ENCODE data around the gene CTSE. TPM values are rescaled to one million over a fixed set of nuclear protein-coding genes. Genes with fewer than 3 reads are reported as not detected.

Gene CTSE
- polyA plus RNA-seq, 6 donors from 2014 or later = not detected

DNA sequence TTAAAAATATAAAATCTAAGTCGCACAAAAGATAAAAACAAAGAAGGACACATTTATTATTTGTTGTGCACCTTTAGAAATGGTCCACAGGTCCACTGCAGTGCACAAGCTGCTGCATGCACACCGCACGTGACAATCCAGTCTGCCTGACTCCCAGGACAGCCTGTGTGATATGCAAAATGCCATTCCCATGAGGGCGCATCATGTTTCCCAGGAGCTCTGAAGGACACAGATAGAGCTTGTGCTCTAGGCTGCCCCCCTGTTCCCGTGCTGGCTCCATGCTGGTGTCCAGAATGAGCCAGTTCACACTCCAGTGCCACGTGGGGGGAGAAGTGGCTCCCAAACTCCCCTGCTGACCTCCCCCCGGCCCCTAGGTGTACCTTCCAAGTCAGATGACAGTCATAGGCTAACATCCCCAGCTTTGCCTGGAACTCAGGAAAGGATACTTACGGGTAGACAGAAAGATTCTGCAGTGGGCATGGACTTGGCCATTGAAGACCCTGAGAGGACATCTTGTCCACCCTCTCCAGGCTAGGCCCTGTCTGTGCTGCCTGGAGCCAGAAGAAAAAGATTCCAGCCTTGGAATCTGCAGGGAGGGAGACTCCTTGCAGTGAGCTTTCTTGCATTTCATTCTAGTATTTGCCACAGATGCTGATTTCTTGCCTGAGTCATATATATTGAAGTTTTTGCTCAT is 46.8 kb downstream of the CTSE start:
- H3K4me3 Mint-ChIP-seq = no peak overlapping the region
- H3K36me3 Mint-ChIP-seq = peaks cover 0 to 1% of the 10 kb centered on the region in 2 donors
- peaks cover 0 to 3% (median under 1%) of the 10 kb centered on the region in 7 donors for H3K9me3 Mint-ChIP-seq
- no peak for DNase-seq
- no peaks in the 10 kb centered on the region for H3K27me3 Mint-ChIP-seq
- no peak overlapping the region for H3K27ac Mint-ChIP-seq
- H3K4me1 Mint-ChIP-seq = peaks cover 0 to 26% (median 0%) of the 10 kb centered on the region in 3 donors
- no peak for ATAC-seq (ENCODE audit: low read depth in 2 of 2)

DNA sequence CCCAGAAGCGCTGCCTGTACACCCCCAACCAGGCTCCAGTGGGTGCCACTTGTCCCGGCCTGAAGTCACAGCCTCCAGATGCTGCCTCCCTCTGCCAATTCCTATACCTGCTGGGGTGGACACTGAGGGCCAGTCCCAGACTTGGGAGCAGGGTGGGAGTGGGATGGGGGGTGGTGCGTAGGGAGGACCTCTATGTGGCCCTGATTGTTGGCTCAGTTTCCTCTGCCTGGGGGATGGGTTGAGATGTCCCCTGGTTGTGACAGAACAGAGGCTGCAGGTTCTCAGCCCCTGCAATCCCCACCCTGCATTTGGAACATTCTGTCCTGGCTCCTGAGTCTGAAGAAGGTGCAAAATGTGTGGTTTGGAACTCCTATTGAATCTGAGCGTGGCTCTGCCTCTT is 47.7 kb downstream of the CTSE start:
- peaks cover 0 to 26% (median 0%) of the 10 kb centered on the region in 3 donors for H3K4me1 Mint-ChIP-seq
- H3K27me3 Mint-ChIP-seq = no peaks in the 10 kb centered on the region
- no peak overlapping the region for H3K4me3 Mint-ChIP-seq
- H3K36me3 Mint-ChIP-seq = no peaks in the 10 kb centered on the region
- peaks cover 0 to 2% (median 0%) of the 10 kb centered on the region in 7 donors for H3K9me3 Mint-ChIP-seq
- DNase-seq = no peak
- no peak overlapping the region for H3K27ac Mint-ChIP-seq
- ATAC-seq (ENCODE audit: low read depth in 2 of 2) = no peak

DNA sequence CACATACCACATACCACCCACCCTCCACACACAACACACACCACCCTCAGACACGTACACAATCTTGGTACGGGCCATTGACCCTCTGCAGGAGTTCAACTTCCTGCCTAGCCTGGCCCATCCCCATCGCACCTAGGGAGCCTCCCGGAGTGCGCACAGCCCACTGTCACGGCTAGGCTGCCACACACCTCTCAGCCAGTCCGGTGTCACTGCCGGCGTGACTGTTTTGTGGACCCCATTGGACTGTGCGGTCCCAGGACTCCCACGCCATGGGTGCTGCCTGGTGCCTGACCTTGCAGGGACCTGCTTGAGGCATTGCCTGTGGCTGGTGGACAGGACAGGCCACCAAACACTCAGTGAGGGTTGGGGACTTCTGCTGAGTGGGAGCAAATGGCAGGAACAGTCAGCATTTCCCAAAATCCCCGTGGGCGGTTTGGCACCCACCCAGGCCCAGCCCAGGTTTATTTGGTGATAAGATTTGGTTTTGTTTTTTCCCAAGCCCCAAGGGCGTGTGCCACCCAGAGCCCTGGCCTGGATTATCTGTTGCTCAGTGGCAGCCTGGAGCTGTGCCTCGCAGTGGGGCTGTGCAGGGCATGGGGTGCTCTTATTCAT is 48.2 kb downstream of the CTSE start:
- no peak for ATAC-seq (ENCODE audit: low read depth in 2 of 2)
- Mint-ChIP-seq H3K27me3 (no peaks in the 10 kb centered on the region), H3K4me3 (no peak overlapping the region), H3K36me3 (no peaks in the 10 kb centered on the region), H3K27ac (no peak overlapping the region), H3K4me1 (peaks cover 0 to 26% (median 0%) of the 10 kb centered on the region in 3 donors), H3K9me3 (peaks cover 0 to 2% (median 0%) of the 10 kb centered on the region in 7 donors)
- no peak for DNase-seq

DNA sequence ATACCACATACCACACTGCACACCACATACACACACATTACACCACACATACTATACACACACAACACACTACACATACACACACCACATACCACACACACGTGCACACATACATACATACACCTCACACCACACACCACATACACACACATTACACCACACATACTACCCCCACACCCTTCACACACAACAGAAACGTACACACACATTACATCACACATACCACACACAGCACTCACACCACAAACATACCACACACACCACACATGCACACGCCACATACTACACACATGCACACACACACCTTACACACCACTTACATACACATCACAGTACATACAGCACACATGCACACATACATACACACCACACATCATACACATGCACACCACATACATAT is 49.0 kb downstream of the CTSE start:
- Mint-ChIP-seq H3K9me3 (peaks cover 0 to 2% (median 0%) of the 10 kb centered on the region in 7 donors), H3K4me3 (no peak overlapping the region), H3K27ac (peak overlapping the region in 1 of 6 donors; percentile 2), H3K27me3 (no peaks in the 10 kb centered on the region), H3K4me1 (peaks cover 0 to 26% (median 0%) of the 10 kb centered on the region in 3 donors), H3K36me3 (no peaks in the 10 kb centered on the region)
- ATAC-seq (ENCODE audit: low read depth in 2 of 2) (no peak), DNase-seq (no peak)

GRCh38 chr1:205973377-205974232 is 50.1 kb downstream of the CTSE start:
- DNase-seq (no peak), ATAC-seq (ENCODE audit: low read depth in 2 of 2) (no peak)
- H3K9me3 Mint-ChIP-seq = peaks cover 0 to 2% (median 0%) of the 10 kb centered on the region in 7 donors
- H3K27me3 Mint-ChIP-seq = no peaks in the 10 kb centered on the region
- peaks cover 0 to 26% (median 0%) of the 10 kb centered on the region in 3 donors for H3K4me1 Mint-ChIP-seq
- H3K27ac Mint-ChIP-seq = peak overlapping the region in 1 of 6 donors; percentile 4
- H3K4me3 Mint-ChIP-seq = no peak overlapping the region
- H3K36me3 Mint-ChIP-seq = no peaks in the 10 kb centered on the region

GRCh38 chr1:205972491-205973168 is 51.1 kb downstream of the CTSE start:
- Mint-ChIP-seq H3K4me3 (no peak overlapping the region), H3K27me3 (no peaks in the 10 kb centered on the region), H3K9me3 (peaks cover 0 to 2% (median 0%) of the 10 kb centered on the region in 7 donors), H3K27ac (peak overlapping the region in 1 of 6 donors; percentile 31), H3K36me3 (no peaks in the 10 kb centered on the region), H3K4me1 (peaks cover 0 to 26% (median 0%) of the 10 kb centered on the region in 3 donors)
- ATAC-seq (ENCODE audit: low read depth in 2 of 2) (no peak), DNase-seq (no peak)

DNA sequence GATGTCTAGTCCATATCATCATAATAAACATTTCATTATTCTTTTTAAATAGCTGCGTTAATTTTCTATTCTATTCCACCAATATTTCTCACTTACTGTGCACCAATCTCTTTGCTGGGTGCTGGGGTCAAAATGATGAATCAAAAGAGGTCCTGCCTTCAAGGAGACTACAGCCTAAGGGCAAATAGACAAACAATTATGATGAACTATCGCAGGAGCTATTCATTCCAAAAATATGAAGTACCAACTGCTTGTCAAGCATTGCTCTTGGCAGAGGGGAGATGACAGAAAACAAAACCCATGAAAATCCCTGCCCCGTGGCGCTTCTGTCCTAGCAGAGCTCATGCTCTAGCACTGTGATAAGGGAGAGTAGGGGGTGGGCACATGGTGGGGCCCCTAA is 51.6 kb downstream of the CTSE start:
- Mint-ChIP-seq H3K36me3 (no peaks in the 10 kb centered on the region), H3K9me3 (peaks cover 0 to 2% (median 0%) of the 10 kb centered on the region in 7 donors), H3K27me3 (no peaks in the 10 kb centered on the region)

GRCh38 chr1:205971082-205971481 is 52.6 kb downstream of the CTSE start:
- Mint-ChIP-seq H3K27me3 (no peaks in the 10 kb centered on the region), H3K4me1 (peaks cover 0 to 26% (median 0%) of the 10 kb centered on the region in 3 donors), H3K4me3 (no peak overlapping the region), H3K27ac (peak overlapping the region in 1 of 6 donors; percentile 34), H3K36me3 (no peaks in the 10 kb centered on the region), H3K9me3 (peaks cover 0 to 2% (median 0%) of the 10 kb centered on the region in 7 donors)
- no peak for ATAC-seq (ENCODE audit: low read depth in 2 of 2)
- DNase-seq = no peak

More for the DNA sequence above, 51.6 kb downstream of the CTSE start:
- DNase-seq (no peak), ATAC-seq (ENCODE audit: low read depth in 2 of 2) (no peak)
- H3K4me3 Mint-ChIP-seq = no peak overlapping the region
- H3K27ac Mint-ChIP-seq = no peak overlapping the region
- H3K4me1 Mint-ChIP-seq = peaks cover 0 to 26% (median 0%) of the 10 kb centered on the region in 3 donors

GRCh38 chr1:205970486-205970885 is 53.2 kb downstream of the CTSE start:
- no peaks in the 10 kb centered on the region for H3K27me3 Mint-ChIP-seq
- DNase-seq = no peak
- peaks cover 0 to 26% (median 0%) of the 10 kb centered on the region in 3 donors for H3K4me1 Mint-ChIP-seq
- ATAC-seq (ENCODE audit: low read depth in 2 of 2) = no peak
- no peaks in the 10 kb centered on the region for H3K36me3 Mint-ChIP-seq
- H3K27ac Mint-ChIP-seq = peak overlapping the region in 2 of 6 donors; percentile 41 to 55
- H3K4me3 Mint-ChIP-seq = no peak overlapping the region
- peaks cover 0 to 2% (median 0%) of the 10 kb centered on the region in 7 donors for H3K9me3 Mint-ChIP-seq

- Mint-ChIP-seq H3K27ac (no peak overlapping the region), H3K4me3 (no peak overlapping the region), H3K4me1 (peaks cover 0 to 16% (median 0%) of the 10 kb centered on the region in 3 donors), H3K9me3 (peaks cover 0 to 2% (median 0%) of the 10 kb centered on the region in 7 donors), H3K27me3 (no peaks in the 10 kb centered on the region), H3K36me3 (no peaks in the 10 kb centered on the region)
- no peak for ATAC-seq (ENCODE audit: low read depth in 2 of 2)
- no peak for DNase-seq
Measured at GRCh38 chr1:205969229-205969628, 54.5 kb downstream of the CTSE start.

DNA sequence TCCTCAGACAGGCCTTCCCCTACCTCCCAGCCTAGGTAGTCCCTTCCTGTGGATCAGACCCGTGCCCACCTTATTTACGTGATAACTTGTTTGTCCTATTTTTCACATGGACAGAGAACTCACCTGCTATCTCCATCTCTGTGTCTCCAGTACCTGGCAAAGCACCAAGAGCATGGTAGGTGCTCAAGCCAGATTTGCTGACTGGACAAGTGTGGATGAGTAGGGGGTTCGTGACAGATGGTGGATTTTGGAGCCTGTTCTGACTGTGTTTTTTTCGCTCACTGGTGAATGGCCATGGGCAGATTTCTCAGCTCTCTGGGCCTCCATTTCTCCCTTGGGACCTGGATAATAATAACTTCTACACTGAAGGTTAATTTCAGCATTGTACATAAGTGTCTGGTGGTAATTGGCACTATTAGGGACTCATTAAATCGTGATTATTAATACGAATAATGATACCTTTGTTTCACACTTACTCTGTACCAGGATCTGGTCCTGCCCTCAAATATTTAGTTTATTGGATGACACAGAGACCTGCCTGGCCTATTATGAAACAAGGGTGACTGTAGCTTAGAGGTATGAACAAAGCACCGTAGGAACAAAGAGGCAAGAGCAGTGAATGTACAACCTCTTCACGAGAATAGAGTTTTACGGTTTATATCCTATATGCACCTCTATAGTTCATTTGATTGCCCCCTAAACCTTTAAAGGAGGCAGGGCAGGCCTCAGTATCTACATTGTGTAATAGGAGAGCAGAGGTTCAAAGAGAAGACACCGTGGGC is 56.0 kb downstream of the CTSE start:
- Mint-ChIP-seq H3K4me1 (peaks cover 0 to 1% (median 0%) of the 10 kb centered on the region in 3 donors), H3K27ac (no peak overlapping the region), H3K27me3 (no peaks in the 10 kb centered on the region), H3K9me3 (no peaks in the 10 kb centered on the region), H3K36me3 (no peaks in the 10 kb centered on the region), H3K4me3 (no peak overlapping the region)
- DNase-seq (no peak), ATAC-seq (ENCODE audit: low read depth in 2 of 2) (no peak)

GRCh38 chr1:205965036-205965884 is 58.4 kb downstream of the CTSE start:
- H3K27me3 Mint-ChIP-seq = peaks cover 0 to 14% (median 5%) of the 10 kb centered on the region in 3 donors
- no peaks in the 10 kb centered on the region for H3K9me3 Mint-ChIP-seq
- ATAC-seq (ENCODE audit: low read depth in 2 of 2) (no peak), DNase-seq (no peak)
- H3K4me1 Mint-ChIP-seq = peaks cover 0 to 4% (median 0%) of the 10 kb centered on the region in 3 donors
- no peaks in the 10 kb centered on the region for H3K36me3 Mint-ChIP-seq
- no peak overlapping the region for H3K27ac Mint-ChIP-seq
- no peak overlapping the region for H3K4me3 Mint-ChIP-seq

Data from naive B cell (primary cell).